22Rv1 (cell line): ENCODE data around the gene ARSG.

Source experiments
- CTCF ChIP-seq: fragments of 450-650 bp; IDR thresholded peaks from 2 replicates; pipeline ENCODE4 v1.5.1; 2017; ENCODE audit warnings: mild to moderate bottlenecking
- ZFX ChIP-seq: fragments of 450-650 bp; IDR thresholded peaks from 2 replicates; pipeline ENCODE4 v1.6.1; 2017; ENCODE audit warnings: antibody characterized with exemption, borderline replicate concordance

- no peak for TF ChIP-seq CTCF
- no peak for TF ChIP-seq ZFX
Observed at GRCh38 chr17:68431045-68431608, 139.8 kb downstream of the ARSG start.
